ENCODE results near the gene PTCH1. TPM values are rescaled to one million over a fixed set of nuclear protein-coding genes. Genes with fewer than 3 reads are reported as not detected.
A peak's percentile ranks its signal among the peaks of the same experiment; 100 is the strongest.

Gene PTCH1
- total RNA-seq, 2 donors from 2014 or later = 26.0 to 32.9 TPM

DNA sequence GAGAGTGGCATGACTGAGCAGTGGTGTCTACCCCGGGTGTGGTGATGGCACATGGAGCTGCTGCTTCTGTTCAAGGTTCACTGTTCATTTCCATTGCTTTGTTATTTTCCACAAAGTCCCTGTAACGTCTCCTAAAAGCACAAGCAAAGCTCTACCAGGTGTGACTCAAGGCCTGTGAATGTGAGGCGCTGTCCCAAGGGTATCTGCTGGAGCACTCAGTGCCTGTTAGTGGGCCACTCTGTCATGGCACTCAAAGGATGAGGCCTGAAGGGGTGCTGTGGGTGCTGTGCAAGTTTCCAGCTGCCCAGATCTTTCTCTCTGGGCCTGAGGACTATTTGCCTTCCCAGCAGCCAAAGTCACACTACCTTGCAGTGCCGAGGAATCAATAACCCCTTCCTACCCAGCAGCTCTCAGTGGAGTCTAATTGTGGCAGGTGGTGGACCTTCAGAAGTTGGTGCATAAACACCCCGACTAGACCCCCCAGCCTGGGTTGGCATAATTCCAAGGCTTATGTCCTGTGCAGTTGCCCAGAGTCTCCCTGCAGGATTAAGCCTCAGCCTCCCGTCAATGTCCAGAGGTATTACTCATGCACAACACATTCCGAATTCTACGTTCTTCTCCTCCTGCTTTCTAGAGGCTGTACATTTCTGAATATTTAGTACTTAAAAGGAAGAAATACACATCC is 17.4 kb upstream of the PTCH1 start:
- H3K36me3 Mint-ChIP-seq (ENCODE audit: low read depth) = no peaks in the 10 kb centered on the region
- H3K4me3 Mint-ChIP-seq = no peak overlapping the region
- no peak for DNase-seq
- no peaks in the 10 kb centered on the region for H3K9me3 Mint-ChIP-seq
- no peaks in the 10 kb centered on the region for H3K4me1 Mint-ChIP-seq
- TF ChIP-seq, protein P1, sequence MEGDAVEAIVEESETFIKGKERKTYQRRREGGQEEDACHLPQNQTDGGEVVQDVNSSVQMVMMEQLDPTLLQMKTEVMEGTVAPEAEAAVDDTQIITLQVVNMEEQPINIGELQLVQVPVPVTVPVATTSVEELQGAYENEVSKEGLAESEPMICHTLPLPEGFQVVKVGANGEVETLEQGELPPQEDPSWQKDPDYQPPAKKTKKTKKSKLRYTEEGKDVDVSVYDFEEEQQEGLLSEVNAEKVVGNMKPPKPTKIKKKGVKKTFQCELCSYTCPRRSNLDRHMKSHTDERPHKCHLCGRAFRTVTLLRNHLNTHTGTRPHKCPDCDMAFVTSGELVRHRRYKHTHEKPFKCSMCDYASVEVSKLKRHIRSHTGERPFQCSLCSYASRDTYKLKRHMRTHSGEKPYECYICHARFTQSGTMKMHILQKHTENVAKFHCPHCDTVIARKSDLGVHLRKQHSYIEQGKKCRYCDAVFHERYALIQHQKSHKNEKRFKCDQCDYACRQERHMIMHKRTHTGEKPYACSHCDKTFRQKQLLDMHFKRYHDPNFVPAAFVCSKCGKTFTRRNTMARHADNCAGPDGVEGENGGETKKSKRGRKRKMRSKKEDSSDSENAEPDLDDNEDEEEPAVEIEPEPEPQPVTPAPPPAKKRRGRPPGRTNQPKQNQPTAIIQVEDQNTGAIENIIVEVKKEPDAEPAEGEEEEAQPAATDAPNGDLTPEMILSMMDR (conservative IDR thresholded peaks at IDR 0.05) = no peak
- Histone ChIP-seq H3K4me1 (ENCODE audit: control insufficient read depth, insufficient read depth, low read length) (no peaks in the 10 kb centered on the region), H3K9ac (ENCODE audit: extremely low read depth, low read length, poor library complexity, severe bottlenecking) (no peak overlapping the region), H3K36me3 (ENCODE audit: control insufficient read depth, insufficient read depth, low read length) (no peaks in the 10 kb centered on the region), H3K4me3 (ENCODE audit: low read length) (no peak overlapping the region), H3K27me3 (ENCODE audit: control insufficient read depth, insufficient read depth, low read length, poor library complexity, severe bottlenecking) (no peaks in the 10 kb centered on the region), H3K9me3 (ENCODE audit: control insufficient read depth, low read length) (no peaks in the 10 kb centered on the region), H3K27ac (ENCODE audit: low read depth, low read length) (no peak overlapping the region)
- 91 to 92% methylated on average over 4 to 8 of the region's 8 CpGs for WGBS, 2 experiments (ENCODE audit: insufficient coverage in 1 of 2, insufficient read length in 1 of 2)
- H3K27ac Mint-ChIP-seq = no peak overlapping the region
- H3K27me3 Mint-ChIP-seq (ENCODE audit: insufficient read depth) = peaks cover 12% of the 10 kb centered on the region

DNA sequence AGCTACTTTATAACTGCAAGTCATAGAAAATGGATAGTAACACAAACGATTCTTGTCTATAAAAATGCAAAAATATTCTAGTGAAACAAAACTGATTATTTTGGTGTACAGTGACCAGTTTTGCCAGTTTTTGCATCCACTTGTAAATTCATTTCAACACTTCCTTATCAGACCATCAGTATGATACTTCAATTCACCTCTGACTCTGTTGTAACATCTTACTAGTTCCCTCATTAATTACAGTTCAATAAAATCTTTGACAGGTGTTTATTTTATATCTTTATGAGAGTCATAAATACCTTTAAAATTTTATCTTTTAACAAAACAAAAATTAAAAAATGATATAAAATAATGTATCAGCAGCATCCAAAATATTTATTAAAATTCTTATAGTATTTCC is 13.1 kb upstream of the PTCH1 start:
- Mint-ChIP-seq H3K9me3 (no peaks in the 10 kb centered on the region), H3K36me3 (ENCODE audit: low read depth) (no peaks in the 10 kb centered on the region), H3K27me3 (ENCODE audit: insufficient read depth) (peaks cover 17% of the 10 kb centered on the region), H3K4me3 (no peak overlapping the region), H3K4me1 (no peaks in the 10 kb centered on the region), H3K27ac (no peak overlapping the region)
- H3K4me1 ChIP-seq (ENCODE audit: control insufficient read depth, insufficient read depth, low read length) = no peaks in the 10 kb centered on the region
- H3K9ac ChIP-seq (ENCODE audit: extremely low read depth, low read length, poor library complexity, severe bottlenecking) = no peak overlapping the region
- H3K27me3 ChIP-seq (ENCODE audit: control insufficient read depth, insufficient read depth, low read length, poor library complexity, severe bottlenecking) = no peaks in the 10 kb centered on the region
- 60% methylated on average over 1 of the region's 1 CpG; no CpG with 5 or more reads in 1 of the 2 experiments for WGBS, 2 experiments (ENCODE audit: insufficient coverage in 1 of 2, insufficient read length in 1 of 2)
- H3K27ac ChIP-seq (ENCODE audit: low read depth, low read length) = no peak overlapping the region
- H3K36me3 ChIP-seq (ENCODE audit: control insufficient read depth, insufficient read depth, low read length) = no peaks in the 10 kb centered on the region
- H3K9me3 ChIP-seq (ENCODE audit: control insufficient read depth, low read length) = no peaks in the 10 kb centered on the region
- no peak overlapping the region for H3K4me3 ChIP-seq (ENCODE audit: low read length)
- TF ChIP-seq, protein P1 (conservative IDR thresholded peaks at IDR 0.05) = no peak
- no peak for DNase-seq

DNA sequence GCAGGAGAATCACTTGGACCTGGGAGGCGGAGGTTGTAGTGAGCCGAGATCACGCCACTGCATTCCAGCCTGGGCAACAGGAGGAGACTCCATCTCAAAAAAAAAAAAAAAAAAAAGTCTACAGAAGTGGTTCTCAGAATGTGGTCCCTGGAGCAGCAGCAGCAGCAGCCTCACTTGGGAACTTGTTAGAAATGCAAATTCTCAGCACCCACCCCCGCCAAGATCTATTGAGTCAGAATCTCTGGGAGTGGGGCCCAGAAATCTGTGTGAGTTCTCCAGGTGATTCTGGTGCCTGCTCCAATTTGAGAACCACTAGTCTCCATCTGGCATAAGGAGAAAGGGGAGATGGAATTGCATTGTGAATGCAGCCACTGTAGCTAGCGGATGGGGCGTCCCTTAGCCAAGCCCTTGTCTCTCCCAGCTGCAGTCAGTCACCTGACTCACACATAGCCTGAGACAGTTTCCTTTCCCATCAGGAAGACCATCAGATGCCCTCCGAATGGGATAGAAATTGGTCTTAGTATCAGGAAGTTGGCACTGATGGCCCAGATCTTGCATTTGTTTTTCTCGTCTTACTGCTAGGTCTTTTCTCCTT is 12.2 kb upstream of the PTCH1 start:
- TF ChIP-seq, protein P1 (conservative IDR thresholded peaks at IDR 0.05) = no peak
- WGBS, 2 experiments (ENCODE audit: insufficient coverage in 1 of 2, insufficient read length in 1 of 2) = 69 to 75% methylated on average over 3 to 8 of the region's 8 CpGs
- H3K4me3 Mint-ChIP-seq = no peak overlapping the region
- Histone ChIP-seq H3K9ac (ENCODE audit: extremely low read depth, low read length, poor library complexity, severe bottlenecking) (no peak overlapping the region), H3K4me1 (ENCODE audit: control insufficient read depth, insufficient read depth, low read length) (no peaks in the 10 kb centered on the region), H3K36me3 (ENCODE audit: control insufficient read depth, insufficient read depth, low read length) (no peaks in the 10 kb centered on the region), H3K27ac (ENCODE audit: low read depth, low read length) (no peak overlapping the region), H3K9me3 (ENCODE audit: control insufficient read depth, low read length) (no peaks in the 10 kb centered on the region), H3K27me3 (ENCODE audit: control insufficient read depth, insufficient read depth, low read length, poor library complexity, severe bottlenecking) (no peaks in the 10 kb centered on the region), H3K4me3 (ENCODE audit: low read length) (no peak overlapping the region)
- H3K27ac Mint-ChIP-seq = no peak overlapping the region
- DNase-seq = peak; percentile 60
- no peaks in the 10 kb centered on the region for H3K36me3 Mint-ChIP-seq (ENCODE audit: low read depth)
- H3K27me3 Mint-ChIP-seq (ENCODE audit: insufficient read depth) = peaks cover 16% of the 10 kb centered on the region
- H3K9me3 Mint-ChIP-seq = no peaks in the 10 kb centered on the region
- H3K4me1 Mint-ChIP-seq = no peaks in the 10 kb centered on the region

Data from endodermal cell (in vitro differentiated cells).